IPS DF 4.7 (cell line): ENCODE results near the gene PDK1.

Source experiments
- DNase-seq: peaks from one replicate; pipeline ENCODE4 v3.0.0-alpha.2; 2013; ENCODE audit warnings: low spot score; ENCODE audit errors: extremely low read depth

Gene PDK1

GRCh38 chr2:172639823-172640222 lies 83.9 kb downstream of the PDK1 start:
- no peak for DNase-seq

DNA sequence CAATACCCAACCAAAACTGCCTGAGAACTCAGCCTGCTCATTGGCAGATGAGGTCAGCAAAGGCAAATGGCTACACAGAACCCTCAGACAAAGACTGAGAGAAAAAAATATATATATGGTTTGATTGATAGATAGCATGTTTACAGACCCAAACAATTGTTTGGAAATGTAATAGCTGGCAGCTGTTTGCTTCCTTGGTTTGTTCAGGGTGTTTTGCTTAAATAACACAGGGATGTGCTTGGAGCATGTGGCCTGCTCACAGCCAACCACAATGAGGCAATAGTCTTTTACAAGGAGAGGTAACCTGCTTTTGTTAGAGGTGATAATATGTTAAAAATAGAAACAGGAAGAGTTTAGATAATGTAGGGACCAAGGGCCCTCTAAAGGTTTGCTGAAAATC lies 84.5 kb downstream of the PDK1 start:
- no peak for DNase-seq

DNA sequence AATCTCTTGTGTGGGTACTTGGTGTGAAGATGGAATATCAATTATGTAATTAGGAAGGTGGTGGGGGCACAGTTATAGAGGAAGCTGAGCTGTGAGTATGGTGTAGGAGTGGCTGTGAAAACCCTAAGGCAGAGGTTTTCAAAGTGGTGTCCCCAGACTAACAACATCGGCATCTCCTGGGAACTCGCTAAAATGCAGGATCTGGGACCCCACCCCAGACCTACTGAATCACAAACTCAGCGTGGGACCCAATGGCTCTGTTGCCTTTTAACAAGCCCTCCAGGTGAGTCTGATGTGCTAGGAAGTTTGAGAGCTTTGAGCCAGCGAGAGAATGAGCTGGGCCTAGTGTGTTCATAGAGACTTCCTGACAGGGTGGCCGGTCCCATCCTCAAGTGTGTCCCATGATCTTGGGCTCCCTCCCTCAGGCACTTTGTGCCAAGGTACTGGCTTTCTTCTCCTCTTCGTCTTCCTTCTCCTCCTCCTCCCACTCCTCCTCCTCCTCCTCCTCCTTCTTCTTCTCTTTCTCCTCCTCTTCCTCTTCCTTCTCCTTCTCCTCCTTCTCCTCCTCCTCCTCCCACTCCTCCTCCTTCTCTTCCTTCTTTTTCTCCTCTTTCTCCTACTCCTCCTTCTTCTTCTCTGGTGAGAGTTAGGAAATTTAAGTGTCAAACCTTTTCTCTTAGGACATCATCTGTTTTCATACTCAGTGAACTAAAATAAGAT lies 86.6 kb downstream of the PDK1 start:
- DNase-seq, result no peak

DNA sequence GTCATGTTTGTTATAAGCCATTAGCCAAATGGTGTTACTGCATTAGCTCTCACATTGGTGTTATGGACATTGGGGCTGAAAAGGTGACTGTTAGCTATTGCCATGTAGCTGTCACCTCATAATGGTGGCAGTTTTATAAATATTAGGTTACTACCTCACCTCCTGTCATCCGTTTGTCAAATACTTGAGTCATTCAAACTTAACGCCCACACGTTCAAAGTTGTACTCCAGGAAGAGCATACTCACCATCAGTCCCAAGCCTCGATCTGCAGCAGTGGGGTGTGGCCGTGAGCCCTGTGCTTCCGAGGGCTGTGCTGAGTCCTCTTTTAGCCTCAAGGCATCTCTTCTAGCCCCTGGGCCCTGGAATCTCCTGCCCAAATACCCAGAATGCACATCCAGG lies 87.3 kb downstream of the PDK1 start:
- no peak for DNase-seq

GRCh38 chr2:172647439-172647838 lies 91.5 kb downstream of the PDK1 start:
- DNase-seq, result no peak

- no peak for DNase-seq
Measured at GRCh38 chr2:172655091-172655837, 99.4 kb downstream of the PDK1 start.

- DNase-seq, result no peak
Measured at GRCh38 chr2:172655838-172656573, 100.1 kb downstream of the PDK1 start.
